Calu3 (cell line): ENCODE measurements around the gene FAM83B. TPM values are rescaled to one million over a fixed set of nuclear protein-coding genes. Genes with fewer than 3 reads are reported as not detected.

Source experiments
- BruUV-seq: library from RNA; stranded (reverse); fragments of 400-500 nt; replicated peaks from 2 replicates; lab custom pipeline; 2021; lab: Mats Ljungman, UMichigan
- CTCF ChIA-PET: fragments of 300-600 bp; sonication (Branson Sonifier 250); formaldehyde crosslinking; loops from one replicate; lab custom pipeline; 2022; ENCODE audit warnings: antibody characterized with exemption; lab: Charles Lee
- DNase-seq: peaks from one replicate; pipeline ENCODE4 v3.0.0; 2022
- H3K27ac Mint-ChIP-seq: one replicate; pipeline ENCODE4 v1.8.0; 2022; ENCODE audit warnings: mixed read lengths; ENCODE audit not compliant: unreplicated experiment
- H3K27me3 Mint-ChIP-seq: one replicate; pipeline ENCODE4 v1.8.0; 2022; ENCODE audit warnings: mixed read lengths; ENCODE audit not compliant: unreplicated experiment
- H3K36me3 Mint-ChIP-seq: one replicate; pipeline ENCODE4 v1.8.0; 2022; ENCODE audit warnings: mild to moderate bottlenecking, moderate library complexity, mixed read lengths; ENCODE audit not compliant: insufficient read depth, unreplicated experiment
- H3K4me1 Mint-ChIP-seq: one replicate; pipeline ENCODE4 v1.8.0; 2022; ENCODE audit warnings: mild to moderate bottlenecking, low read depth, mixed read lengths; ENCODE audit not compliant: unreplicated experiment
- H3K4me3 Mint-ChIP-seq: one replicate; pipeline ENCODE4 v1.8.0; 2022; ENCODE audit warnings: mild to moderate bottlenecking, low read depth, moderate library complexity, mixed read lengths; ENCODE audit not compliant: unreplicated experiment
- H3K9me3 Mint-ChIP-seq: one replicate; pipeline ENCODE4 v1.8.0; 2022; ENCODE audit warnings: low read depth, mixed read lengths; ENCODE audit not compliant: unreplicated experiment
- CTCF ChIP-seq: fragments of 200-600 bp; IDR thresholded peaks from one replicate; pipeline ENCODE4 v1.8.0; 2022; ENCODE audit warnings: antibody characterized with exemption; ENCODE audit not compliant: unreplicated experiment
- intact Hi-C: fragments of 100-400 bp; cut with micrococcal nuclease; formaldehyde crosslinking; loops from one replicate; pipeline ENCODE4 v1.10.0; 2022; ENCODE audit not compliant: unreplicated experiment
- total RNA-seq: library from RNA; stranded (reverse); gene quantifications from 2 replicates; pipeline ENCODE4 v1.2.3, GENCODE V29; 2022

The FAM83B gene
- total RNA-seq, 1 experiment from 2014 or later = 24.2 TPM

- CTCF ChIA-PET = interaction anchor here (0.9 kb wide), 1 partner anchor 14 kb away, joined by 3 read pairs; no protein-coding TSS in a partner anchor
- BruUV-seq = no TSS peak
- Mint-ChIP-seq H3K4me3 (no peak overlapping the region), H3K27ac (no peak overlapping the region), H3K9me3 (no peaks in the 10 kb centered on the region), H3K36me3 (no peaks in the 10 kb centered on the region), H3K4me1 (peaks cover 10% of the 10 kb centered on the region), H3K27me3 (no peaks in the 10 kb centered on the region)
- DNase-seq = no peak
- TF ChIP-seq CTCF = no peak
- intact Hi-C loops = no loop called here
Measured at GRCh38 chr6:54899442-54899841, 52.9 kb downstream of the FAM83B start.

GRCh38 chr6:54899986-54900385 lies 53.4 kb downstream of the FAM83B start:
- Mint-ChIP-seq H3K27ac (no peak overlapping the region), H3K36me3 (no peaks in the 10 kb centered on the region), H3K27me3 (no peaks in the 10 kb centered on the region), H3K4me1 (peaks cover 16% of the 10 kb centered on the region), H3K9me3 (no peaks in the 10 kb centered on the region), H3K4me3 (no peak overlapping the region)
- no TSS peak for BruUV-seq
- intact Hi-C loops = no loop called here
- no peak for DNase-seq
- no peak for TF ChIP-seq CTCF
- CTCF ChIA-PET = interaction anchor here (0.9 kb wide), 1 partner anchor 14 kb away, joined by 3 read pairs; no protein-coding TSS in a partner anchor

- Mint-ChIP-seq H3K27ac (no peak overlapping the region), H3K9me3 (no peaks in the 10 kb centered on the region), H3K4me1 (peaks cover 16% of the 10 kb centered on the region), H3K4me3 (no peak overlapping the region), H3K27me3 (no peaks in the 10 kb centered on the region), H3K36me3 (no peaks in the 10 kb centered on the region)
- DNase-seq = no peak
- CTCF ChIA-PET = no interaction called here
- intact Hi-C loops = no loop called here
- TF ChIP-seq CTCF = no peak
- BruUV-seq = no TSS peak
Measured at GRCh38 chr6:54900666-54901065, 54.1 kb downstream of the FAM83B start.

- H3K27ac Mint-ChIP-seq = no peak overlapping the region
- DNase-seq = no peak
- no peak overlapping the region for H3K4me3 Mint-ChIP-seq
- intact Hi-C loops = no loop called here
- no peaks in the 10 kb centered on the region for H3K27me3 Mint-ChIP-seq
- BruUV-seq = no TSS peak
- no peak for TF ChIP-seq CTCF
- H3K9me3 Mint-ChIP-seq = no peaks in the 10 kb centered on the region
- CTCF ChIA-PET = no interaction called here
- H3K4me1 Mint-ChIP-seq = peaks cover 16% of the 10 kb centered on the region
- H3K36me3 Mint-ChIP-seq = no peaks in the 10 kb centered on the region
Measured at GRCh38 chr6:54903884-54904283, 57.3 kb downstream of the FAM83B start.
